Hair follicle dermal papilla cell (primary cell): ENCODE measurements around the gene GJB4. TPM values are rescaled to one million over a fixed set of nuclear protein-coding genes. Genes with fewer than 3 reads are reported as not detected.

Experiments used
- total RNA-seq: library from RNA; depleted of rRNA; stranded (reverse); fragments of >200 nt; gene quantifications from 2 replicates; pipeline ENCODE4 v1.2.3, GENCODE V29; 2012

The GJB4 gene
- not detected in 2 replicates for total RNA-seq

GRCh38 chr1:34759503-34760357 lies at the start of gene GJB4:
GJB4 (plus strand) TSS chr1:34759740; CDS start chr1:34761255, 1,515 bp downstream.

DNA sequence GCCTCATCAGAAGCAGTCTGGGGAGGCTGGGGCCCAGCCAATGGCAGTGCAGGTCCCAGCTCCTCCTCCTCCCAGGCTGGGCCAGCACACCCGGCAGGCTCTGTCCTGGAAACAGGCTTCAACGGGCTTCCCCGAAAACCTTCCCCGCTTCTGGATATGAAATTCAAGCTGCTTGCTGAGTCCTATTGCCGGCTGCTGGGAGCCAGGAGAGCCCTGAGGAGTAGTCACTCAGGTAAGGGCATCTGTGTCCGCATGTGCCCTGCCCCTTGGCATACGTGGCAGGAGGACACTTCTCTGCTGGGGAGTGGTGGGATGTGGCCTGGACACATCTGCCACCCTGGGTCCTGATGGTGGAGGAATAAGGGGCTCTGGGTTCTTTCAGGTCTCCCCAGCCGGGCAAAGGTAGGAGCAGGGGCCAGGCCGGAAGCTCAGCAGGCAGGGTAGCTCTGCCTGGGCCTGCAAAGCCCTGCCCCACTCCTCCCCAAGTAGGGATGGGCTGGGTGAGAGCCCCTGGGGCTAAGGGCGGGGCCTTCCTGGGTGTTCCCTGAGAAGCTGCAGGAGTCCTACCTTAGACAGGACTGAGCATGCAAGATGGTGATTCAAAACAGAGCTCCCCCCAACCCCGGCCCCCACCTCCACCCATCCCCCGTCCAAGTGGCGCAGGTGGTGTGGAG lies 4.4 kb upstream of the GJB4 start, which contains the start of gene GJB5:
Gene GJB5 (plus strand): TSS at position 84 of the 674 bp plus-strand sequence. CDS start 2,284 bp downstream, outside the sequence.

DNA sequence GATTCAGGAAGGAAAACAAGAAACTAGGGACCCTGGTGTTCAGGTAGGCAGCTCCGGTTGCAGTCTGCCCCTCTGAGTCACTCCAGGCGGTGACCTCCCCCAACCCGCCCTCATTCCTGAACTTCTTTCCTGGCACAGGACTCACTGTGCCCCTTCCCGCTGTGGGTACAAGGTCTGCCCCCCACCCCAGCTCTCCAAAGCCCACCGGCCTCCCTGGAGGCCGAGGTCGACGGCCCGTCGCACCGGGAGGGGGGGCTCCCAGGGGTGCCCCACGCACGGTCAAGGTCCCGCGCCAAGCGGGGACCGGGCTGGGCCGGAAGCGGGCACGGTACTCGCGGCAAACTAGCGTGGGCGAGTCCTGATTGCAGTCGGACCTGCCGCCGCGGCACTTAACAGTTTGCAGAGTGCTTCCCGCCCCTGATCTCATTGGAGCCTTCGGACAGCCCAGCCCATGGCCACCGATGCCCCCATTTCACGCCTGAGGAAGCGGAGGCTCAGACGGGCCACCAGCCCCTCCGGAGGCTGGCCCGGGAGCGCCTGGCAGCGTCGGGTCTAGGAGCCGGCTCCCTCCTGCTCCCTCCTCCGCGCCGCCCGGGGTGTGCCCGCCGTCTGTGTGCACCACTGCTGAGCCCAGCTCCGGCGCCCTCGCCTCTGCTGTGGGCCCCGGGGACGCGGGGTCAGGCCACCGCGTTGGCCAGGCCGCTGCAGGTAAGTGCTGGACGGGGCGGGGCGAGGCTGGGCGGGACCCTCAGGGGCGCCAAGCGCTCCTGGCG lies 21.7 kb downstream of the GJB4 start, which contains the start of gene GJB3:
Gene GJB3 (plus strand): TSS at position 144 of the 773 bp plus-strand sequence. CDS start 3,549 bp downstream, outside the sequence.

DNA sequence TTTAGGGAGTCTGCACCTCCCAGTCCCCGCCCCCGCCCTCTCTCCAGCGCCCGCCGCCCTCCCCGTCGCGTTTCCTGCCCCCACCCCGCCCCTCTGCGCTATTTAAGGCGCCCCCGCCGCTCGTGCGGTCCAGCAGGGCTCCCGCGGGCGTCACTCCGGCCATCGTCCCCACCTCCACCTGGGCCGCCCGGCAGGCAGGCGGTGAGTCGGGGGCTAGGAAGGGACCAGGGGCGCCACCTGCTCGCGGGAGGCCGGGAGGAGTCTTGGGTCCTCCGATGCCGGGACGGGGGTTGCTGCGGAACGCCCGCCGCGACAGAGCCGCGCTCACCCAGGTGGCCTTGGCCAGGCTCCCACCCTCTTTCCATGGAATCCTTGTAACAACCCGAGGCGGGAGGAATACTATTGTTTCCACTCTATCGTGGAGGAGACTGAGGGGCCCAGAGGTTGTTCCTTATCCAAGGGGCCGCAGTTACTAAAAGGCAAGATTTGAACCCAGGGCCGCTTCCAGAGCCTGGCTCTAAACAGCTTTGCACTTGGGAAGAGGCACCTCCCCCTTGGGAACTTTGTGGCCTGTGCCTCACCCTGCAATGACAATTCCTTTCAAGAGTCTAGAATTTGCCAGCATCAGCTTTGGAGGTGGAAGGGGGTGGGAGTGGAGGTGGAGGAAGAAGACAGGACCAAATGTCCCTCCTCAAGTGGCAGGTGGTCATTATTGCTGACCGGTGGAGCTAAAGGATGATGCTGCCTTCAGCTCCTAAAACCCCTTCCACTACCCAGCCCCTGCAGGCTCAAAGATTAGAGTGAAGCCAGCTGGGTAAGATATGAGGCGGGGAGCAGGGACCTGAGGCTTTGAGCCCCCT lies 33.6 kb downstream of the GJB4 start, which contains the start of gene GJA4:
Gene GJA4 (plus strand): TSS at position 132 of the 860 bp plus-strand sequence. CDS start 1,215 bp downstream, outside the sequence.

Other genes starting within 250 kb of the GJB4 start
- not detected in 2 replicates for gene GJB5, start 4.7 kb upstream of the GJB4 start, total RNA-seq
- 0.12 and 0.16 TPM in 2 replicates for gene GJB3, start 21.5 kb downstream of the GJB4 start, total RNA-seq
- not detected in 2 replicates for gene GJA4, start 33.3 kb downstream of the GJB4 start, total RNA-seq
- gene SMIM12, start 100.0 kb downstream of the GJB4 start, total RNA-seq: 26.0 and 26.2 TPM in 2 replicates
- under 0.01 TPM in 1 of 2 replicates, not detected in the other for gene DLGAP3, start 169.9 kb downstream of the GJB4 start, total RNA-seq
- gene TMEM35B, start 225.6 kb downstream of the GJB4 start, total RNA-seq: 24.2 and 27.8 TPM in 2 replicates